CD4-positive, alpha-beta T cell treated with Interleukin-6 at 100 ng/mL for 8 hours (primary cell): ENCODE measurements around the gene THSD4.
"Not testable (repeated sequence)": the region's sequence is repeated elsewhere in the genome, so short reads cannot be mapped to it uniquely, and the experiment has no call there.

ENCODE experiments used
- DNase-seq: peaks from one replicate; pipeline ENCODE4 v3.0.0-alpha.2; 2020; ENCODE audit warnings: mixed read lengths, low spot score

Gene THSD4

GRCh38 chr15:71261418-71261817 is 146.1 kb downstream of the THSD4 start:
- DNase-seq, result no peak

- DNase-seq, result no peak
Observed at GRCh38 chr15:71261909-71262308, 146.6 kb downstream of the THSD4 start.

DNA sequence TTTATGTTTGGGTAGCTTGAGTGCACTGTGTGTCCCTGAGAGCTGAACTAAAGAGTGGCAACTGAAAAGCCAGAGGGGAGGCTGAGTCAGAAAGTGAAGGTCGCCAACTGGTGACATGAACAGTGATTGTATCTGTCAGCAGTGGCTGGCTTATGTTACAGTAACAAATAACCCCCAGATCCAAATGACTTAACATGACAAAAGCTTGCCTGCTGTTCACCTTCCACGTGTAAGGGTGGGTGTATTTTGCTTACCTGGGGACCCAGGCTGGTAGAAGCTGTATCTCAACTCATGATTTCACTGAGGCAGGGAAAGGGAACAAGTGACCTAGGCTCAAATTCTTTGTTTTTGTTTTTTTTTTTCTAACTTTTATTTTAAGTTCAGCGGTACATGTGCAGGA is 147.3 kb downstream of the THSD4 start:
- DNase-seq, result no peak

DNA sequence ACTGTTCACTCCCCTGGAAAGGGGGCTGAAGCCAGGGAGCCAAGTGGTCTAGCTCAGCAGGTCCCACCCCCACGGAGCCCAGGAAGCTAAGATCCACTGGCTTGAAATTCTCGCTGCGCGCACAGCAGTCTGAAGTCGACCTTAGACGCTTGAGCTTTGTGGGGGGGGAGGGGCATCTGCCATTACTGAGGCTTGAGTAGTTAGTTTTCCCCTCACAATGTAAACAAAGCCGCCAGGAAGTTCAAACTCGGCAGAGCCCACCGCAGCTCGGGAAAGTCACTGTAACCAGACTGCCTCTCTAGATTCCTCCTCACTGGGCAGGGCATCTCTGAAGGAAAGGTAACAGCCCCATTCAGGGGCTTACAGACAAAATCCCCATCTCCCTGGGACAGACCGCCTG is 150.3 kb downstream of the THSD4 start:
- DNase-seq, result not testable (repeated sequence)

GRCh38 chr15:71271327-71271726 is 156.1 kb downstream of the THSD4 start:
- DNase-seq, result no peak

DNA sequence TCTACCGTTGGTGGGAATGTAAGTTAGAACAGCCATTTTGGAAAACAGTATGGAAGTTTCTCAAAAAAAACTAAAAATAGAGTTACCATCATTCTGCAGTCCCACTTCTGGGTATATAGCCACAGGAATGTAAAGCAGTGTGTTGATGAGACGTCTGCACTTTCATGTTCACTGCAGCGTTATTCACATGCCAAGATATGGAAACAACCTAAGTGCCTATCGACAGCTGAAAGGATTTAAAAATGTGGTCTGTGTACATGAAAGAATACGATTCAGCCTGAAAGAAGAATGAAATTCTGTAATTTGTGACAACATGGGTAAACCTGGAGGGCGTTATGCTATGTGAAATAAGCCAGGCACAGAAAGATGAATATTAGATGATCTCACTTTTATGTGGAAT is 157.7 kb downstream of the THSD4 start:
- no peak for DNase-seq

GRCh38 chr15:71273731-71274447 is 158.6 kb downstream of the THSD4 start:
- no peak for DNase-seq

DNA sequence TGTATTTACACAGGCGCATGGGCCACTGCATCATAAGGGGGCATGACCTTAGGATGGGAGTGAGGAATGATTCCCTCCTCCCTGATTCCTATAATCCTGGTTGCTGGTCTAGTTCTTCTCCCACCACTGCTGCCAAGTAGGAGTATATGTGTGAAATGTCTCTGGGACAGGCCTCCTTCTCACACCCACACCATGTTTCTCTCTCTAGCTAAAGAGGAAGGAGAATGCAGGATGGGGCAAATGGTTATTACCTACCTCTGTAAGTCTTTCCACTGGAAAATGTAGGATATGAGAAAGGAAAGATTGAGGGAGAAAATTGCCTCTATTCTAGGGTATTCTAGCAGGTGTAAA is 159.2 kb downstream of the THSD4 start:
- DNase-seq, result no peak

DNA sequence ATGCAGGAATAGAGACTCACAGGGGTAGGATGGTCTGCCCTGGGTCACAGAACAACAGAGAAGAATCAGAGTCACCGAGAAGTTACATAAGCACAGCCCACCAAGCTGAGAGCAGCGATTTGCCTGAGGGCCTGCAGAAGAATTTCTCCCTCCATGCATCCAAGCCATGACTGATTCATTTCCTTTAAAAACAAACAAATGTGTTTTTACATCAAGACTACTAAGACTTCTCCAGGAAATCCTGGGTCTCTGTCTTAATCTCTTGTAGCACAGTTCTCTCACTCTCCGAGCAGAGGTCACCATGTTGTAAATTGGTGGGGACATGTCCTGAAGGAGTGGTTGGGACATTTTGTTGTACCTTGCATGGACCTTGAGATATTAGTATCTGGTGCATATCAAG is 159.8 kb downstream of the THSD4 start:
- DNase-seq, result no peak

DNA sequence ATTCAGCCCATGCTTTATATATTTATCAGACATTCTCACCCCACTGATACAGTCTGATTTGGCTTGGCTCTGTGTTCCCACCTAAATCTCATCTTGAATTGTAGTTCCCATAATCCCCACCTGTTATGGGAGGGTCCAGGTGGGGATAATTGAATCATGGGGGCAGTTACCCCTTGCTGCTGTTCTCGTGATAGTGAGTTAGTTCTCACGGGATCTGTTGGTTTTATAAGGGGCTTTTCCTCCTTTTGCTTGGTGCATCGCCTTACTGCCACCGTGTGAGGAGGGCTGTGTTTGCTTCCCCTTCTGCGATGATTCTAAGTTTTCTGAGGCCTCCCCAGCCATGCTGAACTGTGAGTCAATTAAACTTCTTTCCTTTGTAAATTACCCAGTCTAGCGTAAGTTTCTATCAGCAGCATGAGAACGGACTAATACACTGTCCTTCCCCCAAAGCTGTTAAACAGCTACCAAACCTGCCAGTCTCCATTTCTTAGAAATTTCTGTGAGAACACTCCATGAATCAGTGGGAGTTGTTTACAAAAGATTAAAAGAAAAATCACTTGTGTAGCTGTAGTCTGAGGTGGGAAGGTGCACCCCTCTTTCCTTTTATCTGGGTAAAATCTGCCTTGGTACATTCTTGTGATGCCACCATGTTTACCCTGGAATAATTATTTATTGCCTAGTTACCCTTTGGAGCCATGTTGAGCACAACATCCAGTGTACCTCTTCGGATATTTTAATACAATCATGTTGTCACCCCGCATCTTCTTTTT is 160.5 kb downstream of the THSD4 start:
- no peak for DNase-seq

- no peak for DNase-seq
Observed at GRCh38 chr15:71276336-71276665, 161.0 kb downstream of the THSD4 start.

GRCh38 chr15:71278989-71279756 is 163.9 kb downstream of the THSD4 start:
- no peak for DNase-seq

DNA sequence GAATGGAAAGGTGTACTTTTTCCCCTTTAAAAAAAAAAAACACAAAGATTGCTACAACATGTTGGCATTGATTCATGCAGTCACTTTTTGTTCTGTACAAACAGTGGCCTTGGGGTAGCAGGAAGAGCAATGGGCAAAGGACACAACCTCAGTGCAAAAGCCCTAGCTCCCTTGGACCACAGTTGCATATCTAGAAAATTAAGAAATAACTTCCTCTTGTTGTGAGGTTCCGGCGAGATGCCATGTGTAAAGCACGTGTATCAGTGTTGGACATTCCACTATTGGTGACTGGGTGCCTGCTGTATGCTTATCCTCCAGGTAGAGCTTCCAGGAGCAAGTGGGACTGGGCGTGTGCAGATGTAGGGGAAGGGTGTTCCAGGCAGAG is 164.5 kb downstream of the THSD4 start:
- DNase-seq, result no peak

- no peak for DNase-seq
Observed at GRCh38 chr15:71280206-71280605, 164.9 kb downstream of the THSD4 start.

DNA sequence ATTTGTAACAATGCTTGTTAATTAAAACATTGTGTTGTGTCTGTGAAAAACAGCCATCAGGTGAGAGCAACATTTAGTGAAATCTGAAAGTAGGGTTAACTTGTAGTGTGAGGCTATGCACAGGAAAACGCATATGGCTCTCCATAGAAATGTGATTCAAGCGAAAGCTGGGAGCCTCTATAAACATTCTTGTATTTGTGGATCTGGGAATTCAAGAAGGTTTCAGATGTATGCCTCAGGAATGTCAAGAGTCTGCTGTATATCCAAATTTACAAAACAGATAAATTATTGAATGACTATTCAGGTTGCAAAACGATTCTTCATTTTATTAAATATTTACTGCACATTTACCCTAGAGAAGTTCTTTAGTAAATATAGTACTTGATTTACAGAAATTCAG is 166.0 kb downstream of the THSD4 start:
- no peak for DNase-seq

DNA sequence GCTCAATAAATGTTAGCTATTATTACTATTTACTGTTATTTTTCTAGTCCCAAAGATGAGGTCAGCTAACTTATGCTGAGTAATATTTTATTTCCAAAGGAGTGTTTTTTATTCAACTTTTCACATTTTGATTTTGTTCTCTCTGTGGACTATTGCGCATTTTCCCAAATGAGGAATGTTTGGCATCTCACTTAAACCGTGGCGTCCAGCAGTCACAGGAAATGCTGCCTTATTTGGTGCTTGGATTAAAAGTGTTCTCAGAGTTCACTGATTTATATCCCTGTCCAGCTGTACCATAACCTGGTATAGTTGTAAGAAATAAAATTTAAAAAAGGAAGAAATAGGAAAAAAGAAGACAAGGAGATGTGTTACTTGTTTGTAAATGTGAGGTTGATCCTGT is 166.8 kb downstream of the THSD4 start:
- DNase-seq, result no peak

GRCh38 chr15:71288348-71288955 is 173.2 kb downstream of the THSD4 start:
- no peak for DNase-seq

- no peak for DNase-seq
Observed at GRCh38 chr15:71290002-71290401, 174.7 kb downstream of the THSD4 start.

- DNase-seq, result no peak
Observed at GRCh38 chr15:71290881-71291635, 175.8 kb downstream of the THSD4 start.

DNA sequence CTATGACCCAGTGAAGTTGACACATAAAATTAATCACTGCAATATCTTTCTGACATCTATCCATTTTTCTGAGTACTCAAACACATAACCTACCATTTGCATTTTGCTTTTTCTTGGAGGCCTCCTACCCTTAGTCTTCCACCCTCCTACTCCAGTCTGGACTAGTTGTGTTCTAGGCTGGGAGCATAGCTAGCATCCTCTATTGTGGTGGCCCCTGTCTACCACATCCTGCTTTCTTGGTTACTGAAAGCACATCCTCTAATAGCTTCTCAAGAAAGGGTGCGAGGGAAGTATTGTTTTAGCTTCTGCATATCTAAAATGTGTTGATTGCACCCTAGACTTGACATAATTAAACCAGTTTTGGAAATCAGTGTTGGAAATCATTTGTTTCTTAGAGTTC is 176.5 kb downstream of the THSD4 start:
- peak; percentile 6 for DNase-seq

DNA sequence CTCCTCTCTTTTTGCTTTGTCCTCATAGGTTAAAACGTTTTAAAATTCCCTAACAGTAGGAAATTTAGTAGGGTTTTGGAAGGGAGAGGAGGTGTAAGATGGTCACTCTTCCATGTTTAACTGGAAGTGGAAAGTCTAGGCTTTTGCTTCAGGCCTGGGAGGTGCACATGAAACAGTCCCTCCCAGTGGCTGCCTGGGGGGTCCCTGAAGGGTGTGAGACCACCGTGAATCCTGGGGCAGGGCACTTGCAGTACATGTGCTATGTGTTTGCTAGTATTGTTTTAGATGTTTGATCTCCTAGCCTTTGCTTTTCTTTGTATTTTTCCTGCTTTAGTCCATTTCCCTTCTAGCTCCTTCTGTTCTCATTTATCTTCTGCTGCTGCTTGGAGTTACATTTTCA is 178.5 kb downstream of the THSD4 start:
- no peak for DNase-seq
